Measurements from ENCODE around the gene ZNF140.
A peak's percentile ranks its signal among the peaks of the same experiment; 100 is the strongest.

Gene ZNF140

DNA sequence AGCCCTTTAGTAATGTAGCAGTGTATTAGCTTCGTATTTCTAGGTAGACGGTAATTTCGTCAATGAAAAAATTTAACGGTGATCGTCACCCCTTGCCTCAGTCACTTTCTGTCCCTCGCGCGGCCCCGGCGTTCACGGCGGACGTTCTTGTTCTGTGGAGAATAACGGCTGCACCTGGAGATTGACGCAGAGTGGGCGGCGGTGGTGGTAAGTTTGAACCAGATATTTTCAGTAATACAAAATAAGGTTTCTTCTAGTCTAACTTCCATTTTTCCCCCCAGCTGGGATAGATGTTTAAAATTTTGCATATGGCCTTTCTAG, 50.0 kb downstream of the ZNF140 start:
- DNase-seq: peak; percentile 69

DNA sequence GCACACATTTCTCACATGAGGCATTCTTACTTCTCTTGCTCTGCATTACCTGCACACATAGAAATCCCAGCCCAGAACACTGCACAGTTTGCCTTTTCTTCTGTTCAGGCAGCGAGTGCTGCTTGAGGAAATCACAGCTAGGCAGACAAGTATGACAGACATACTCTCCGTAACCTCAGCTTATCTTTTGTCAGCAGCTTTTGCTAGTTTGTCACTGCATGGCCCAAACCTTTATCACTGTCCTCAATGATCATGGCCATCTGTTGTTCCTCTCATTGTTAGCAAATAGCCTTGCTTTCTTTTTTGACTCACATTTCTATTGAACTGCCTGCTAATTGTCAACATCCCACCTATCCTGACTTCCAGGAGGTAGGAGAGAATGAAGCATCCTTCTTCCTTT, 55.0 kb downstream of the ZNF140 start:
- no peak for DNase-seq

DNA sequence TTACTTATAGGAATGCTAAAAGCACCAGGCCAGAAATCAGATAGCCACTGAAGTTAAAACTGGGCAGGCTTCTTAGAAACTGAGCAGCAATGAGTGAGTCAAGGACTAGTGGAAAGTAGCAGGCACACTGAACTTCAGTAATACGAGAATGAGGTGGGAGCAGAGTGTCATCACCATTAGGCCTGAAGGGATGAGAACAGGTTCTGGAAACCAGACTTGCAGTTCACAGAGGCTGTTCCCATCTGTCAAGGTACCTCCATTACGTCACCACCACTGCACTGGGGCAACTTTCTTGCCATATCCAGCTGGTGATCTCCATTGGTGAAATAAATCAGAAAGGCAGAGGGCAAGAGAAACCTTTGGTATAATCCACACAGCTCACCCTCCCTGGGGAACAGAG, 65.3 kb downstream of the ZNF140 start:
- DNase-seq: no peak

DNA sequence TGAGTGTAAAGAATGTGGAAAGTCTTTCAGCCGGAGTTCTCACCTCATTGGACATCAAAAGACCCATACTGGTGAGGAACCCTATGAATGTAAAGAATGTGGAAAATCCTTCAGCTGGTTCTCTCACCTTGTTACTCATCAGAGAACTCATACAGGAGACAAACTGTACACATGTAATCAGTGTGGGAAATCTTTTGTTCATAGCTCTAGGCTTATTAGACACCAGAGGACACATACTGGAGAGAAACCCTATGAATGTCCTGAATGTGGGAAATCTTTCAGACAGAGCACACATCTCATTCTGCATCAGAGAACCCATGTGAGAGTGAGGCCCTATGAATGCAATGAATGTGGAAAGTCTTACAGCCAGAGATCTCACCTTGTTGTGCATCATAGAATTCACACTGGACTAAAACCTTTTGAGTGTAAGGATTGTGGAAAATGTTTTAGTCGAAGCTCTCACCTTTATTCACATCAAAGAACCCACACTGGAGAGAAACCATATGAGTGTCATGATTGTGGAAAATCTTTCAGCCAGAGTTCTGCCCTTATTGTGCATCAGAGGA, 75.5 kb downstream of the ZNF140 start:
- no peak for DNase-seq
